H7 (cell line): Measurements from ENCODE around the gene OAS2. TPM values are rescaled to one million over a fixed set of nuclear protein-coding genes. Genes with fewer than 3 reads are reported as not detected.

Experiments used
- DNase-seq: peaks from one replicate; pipeline ENCODE4 v3.0.0; 2012
- H3K27me3 ChIP-seq: 2 replicates; pipeline ENCODE4 v1.6.0; 2011; ENCODE audit warnings: mild to moderate bottlenecking, low read length; ENCODE audit not compliant: control insufficient read depth, insufficient read depth
- H3K36me3 ChIP-seq: replicated peaks from 2 replicates; pipeline ENCODE4 v1.5.1; 2011; ENCODE audit warnings: low read length; ENCODE audit not compliant: control insufficient read depth, insufficient read depth
- H3K4me3 ChIP-seq: 2 replicates; pipeline ENCODE4 v1.5.1; 2011; ENCODE audit warnings: low read depth, mild to moderate bottlenecking, control low read depth, low read length, moderate library complexity; ENCODE audit not compliant: insufficient read depth
- total RNA-seq: library from RNA; depleted of rRNA; stranded (reverse); fragments of >200 nt; shearing (Covaris generic); gene quantifications from 2 replicates; pipeline ENCODE4 v1.2.3, GENCODE V29; 2014; rRNA removed

Gene OAS2
- total RNA-seq, 1 experiment from 2014 or later = not detected

DNA sequence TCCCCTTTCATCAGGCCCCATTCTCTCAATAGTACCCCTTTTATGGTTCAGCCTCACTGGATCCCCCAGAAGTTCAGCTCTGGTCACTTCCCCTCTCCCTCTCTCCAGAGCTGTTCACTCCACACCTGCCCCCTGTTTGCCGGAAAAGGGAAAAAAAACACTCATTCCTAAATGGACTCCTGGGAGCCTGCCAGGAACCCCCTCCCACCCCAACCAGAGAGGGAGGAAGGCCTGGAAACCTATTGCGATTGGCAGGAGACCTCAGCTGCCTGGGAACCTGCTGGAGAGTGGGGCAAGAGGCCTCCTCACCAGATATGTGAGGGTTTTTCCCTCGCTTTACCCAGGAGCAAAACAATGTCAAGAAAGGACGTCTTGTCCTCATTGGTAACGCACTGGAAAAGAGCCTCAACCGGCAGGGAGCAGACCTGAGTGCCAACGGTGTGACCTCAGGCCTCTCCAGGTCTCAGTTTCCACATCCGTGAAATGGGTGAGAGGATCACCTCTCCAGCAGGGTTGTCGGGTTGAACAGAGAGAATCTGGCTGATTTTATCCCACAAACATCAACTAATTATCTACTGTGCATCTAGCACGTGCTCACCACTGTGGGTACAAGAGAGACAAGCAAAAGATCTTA is 82.9 kb downstream of the OAS2 start:
- Histone ChIP-seq H3K4me3 (no peak overlapping the region), H3K36me3 (no peaks in the 10 kb centered on the region), H3K27me3 (peaks cover 13% of the 10 kb centered on the region)
- DNase-seq = peak; percentile 50

Other genes starting within 250 kb of the OAS2 start
- gene RPH3A, start 186.8 kb upstream of the OAS2 start, total RNA-seq = not detected in 2 replicates
- gene OAS1, start 71.6 kb upstream of the OAS2 start, total RNA-seq = 0.62 and 0.96 TPM in 2 replicates
- 0.21 and 3.6 TPM in 2 replicates for gene OAS3, start 40.0 kb upstream of the OAS2 start, total RNA-seq
- 1.00 and 2.5 TPM in 2 replicates for gene DTX1, start 78.2 kb downstream of the OAS2 start, total RNA-seq
- 4.4 and 4.5 TPM in 2 replicates for gene RASAL1, start 157.2 kb downstream of the OAS2 start, total RNA-seq
- 0.33 TPM in 1 of 2 replicates, not detected in the other for gene CFAP73, start 171.2 kb downstream of the OAS2 start, total RNA-seq
- 93.9 and 101 TPM in 2 replicates for gene DDX54, start 207.0 kb downstream of the OAS2 start, total RNA-seq
- gene RITA1, start 207.2 kb downstream of the OAS2 start, total RNA-seq = 42.3 and 45.9 TPM in 2 replicates
- 19.2 and 20.7 TPM in 2 replicates for gene TPCN1, start 242.9 kb downstream of the OAS2 start, total RNA-seq